HUES48 (cell line): ENCODE measurements around the gene ATF7.
"Not testable (repeated sequence)": the region's sequence is repeated elsewhere in the genome, so short reads cannot be mapped to it uniquely, and the experiment has no call there.

Source experiments
- H3K27ac ChIP-seq: one replicate; pipeline ENCODE4 v1.7.0; 2013; ENCODE audit warnings: low read depth, low read length, inconsistent platforms
- H3K27me3 ChIP-seq: 2 replicates; pipeline ENCODE4 v1.6.1; 2013; ENCODE audit warnings: mild to moderate bottlenecking, low read length; ENCODE audit not compliant: control insufficient read depth, insufficient read depth
- H3K36me3 ChIP-seq: 2 replicates; pipeline ENCODE4 v1.6.1; 2013; ENCODE audit warnings: low read length; ENCODE audit not compliant: control insufficient read depth, insufficient read depth
- H3K4me1 ChIP-seq: 2 replicates; pipeline ENCODE4 v1.6.1; 2013; ENCODE audit warnings: mild to moderate bottlenecking, low read length; ENCODE audit not compliant: control insufficient read depth, insufficient read depth
- H3K4me3 ChIP-seq: 2 replicates; pipeline ENCODE4 v1.5.1; 2013; ENCODE audit warnings: mild to moderate bottlenecking, low read depth, low read length
- H3K9ac ChIP-seq: 2 replicates; pipeline ENCODE4 v1.6.1; 2013; ENCODE audit warnings: mild to moderate bottlenecking, low read depth, low read length, moderate library complexity
- H3K9me3 ChIP-seq: 2 replicates; pipeline ENCODE4 v1.6.1; 2013; ENCODE audit warnings: low read length; ENCODE audit not compliant: control insufficient read depth, insufficient read depth

Gene ATF7

DNA sequence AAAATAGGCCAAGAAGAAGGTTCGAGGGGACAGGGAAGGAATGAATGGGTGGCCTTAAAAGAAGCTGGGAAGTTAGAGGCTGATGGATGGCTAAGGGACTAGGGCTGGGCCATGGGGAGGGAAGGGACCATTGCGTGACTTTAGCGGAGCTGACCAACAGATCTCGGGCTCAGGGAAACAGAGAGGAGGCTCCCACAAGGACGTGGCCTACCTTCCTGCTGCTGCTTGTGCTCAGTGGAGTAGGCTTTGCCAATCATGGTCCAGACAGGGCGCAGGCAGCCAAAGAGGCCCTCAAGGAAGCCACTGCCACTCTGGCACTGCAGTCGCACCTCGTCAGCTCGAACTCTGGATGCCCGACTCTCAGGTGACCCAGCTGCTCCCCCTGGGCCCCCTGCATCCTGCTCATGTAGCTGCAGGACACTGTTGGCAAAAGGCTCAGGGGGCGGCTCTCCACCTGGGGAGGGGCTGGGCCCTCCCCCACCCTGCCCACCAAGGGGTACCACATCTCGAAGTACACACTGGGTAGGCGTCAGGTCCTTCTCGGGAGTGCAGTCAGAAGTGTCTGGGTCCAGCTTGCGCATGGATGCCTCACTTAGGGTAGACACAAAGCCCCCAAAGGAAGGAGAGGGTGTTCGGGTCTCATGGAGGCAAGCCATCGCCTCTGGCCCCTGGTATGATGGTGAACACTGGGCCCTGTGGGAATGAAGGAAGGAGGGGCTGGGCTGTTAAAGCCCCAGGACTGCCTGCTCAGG lies 139.3 kb downstream of the ATF7 start:
- Histone ChIP-seq H3K4me1 (no peaks in the 10 kb centered on the region), H3K36me3 (peaks cover 49% of the 10 kb centered on the region), H3K9ac (no peak overlapping the region), H3K4me3 (no peak overlapping the region), H3K27ac (no peak overlapping the region), H3K27me3 (no peaks in the 10 kb centered on the region), H3K9me3 (no peaks in the 10 kb centered on the region)

- H3K27ac ChIP-seq: no peak overlapping the region
These were observed 140.0 kb downstream of the ATF7 start for GRCh38 chr12:53485955-53486735.

GRCh38 chr12:53484686-53485575 lies 141.3 kb downstream of the ATF7 start:
- Histone ChIP-seq H3K4me3 (no peak overlapping the region), H3K27me3 (no peaks in the 10 kb centered on the region), H3K4me1 (0 out of 2 replicates have a peak, but pooled peaks cover 2% of the 10 kb centered on the region), H3K36me3 (peaks cover 62% of the 10 kb centered on the region), H3K9ac (no peak overlapping the region), H3K27ac (no peak overlapping the region), H3K9me3 (no peaks in the 10 kb centered on the region)

More at GRCh38 chr12:53485955-53486735, 140.0 kb downstream of the ATF7 start:
- Histone ChIP-seq H3K36me3 (peaks cover 55% of the 10 kb centered on the region), H3K4me3 (no peak overlapping the region), H3K9ac (no peak overlapping the region), H3K4me1 (no peaks in the 10 kb centered on the region), H3K27me3 (no peaks in the 10 kb centered on the region), H3K9me3 (no peaks in the 10 kb centered on the region)

- Histone ChIP-seq H3K27me3 (no peaks in the 10 kb centered on the region), H3K4me1 (0 out of 2 replicates have a peak, but pooled peaks cover 4% of the 10 kb centered on the region), H3K36me3 (peaks cover 72% of the 10 kb centered on the region), H3K27ac (peak overlapping the region; percentile 61), H3K9ac (no peak overlapping the region), H3K4me3 (no peak overlapping the region), H3K9me3 (no peaks in the 10 kb centered on the region)
These were observed 142.2 kb downstream of the ATF7 start for GRCh38 chr12:53483979-53484377.

DNA sequence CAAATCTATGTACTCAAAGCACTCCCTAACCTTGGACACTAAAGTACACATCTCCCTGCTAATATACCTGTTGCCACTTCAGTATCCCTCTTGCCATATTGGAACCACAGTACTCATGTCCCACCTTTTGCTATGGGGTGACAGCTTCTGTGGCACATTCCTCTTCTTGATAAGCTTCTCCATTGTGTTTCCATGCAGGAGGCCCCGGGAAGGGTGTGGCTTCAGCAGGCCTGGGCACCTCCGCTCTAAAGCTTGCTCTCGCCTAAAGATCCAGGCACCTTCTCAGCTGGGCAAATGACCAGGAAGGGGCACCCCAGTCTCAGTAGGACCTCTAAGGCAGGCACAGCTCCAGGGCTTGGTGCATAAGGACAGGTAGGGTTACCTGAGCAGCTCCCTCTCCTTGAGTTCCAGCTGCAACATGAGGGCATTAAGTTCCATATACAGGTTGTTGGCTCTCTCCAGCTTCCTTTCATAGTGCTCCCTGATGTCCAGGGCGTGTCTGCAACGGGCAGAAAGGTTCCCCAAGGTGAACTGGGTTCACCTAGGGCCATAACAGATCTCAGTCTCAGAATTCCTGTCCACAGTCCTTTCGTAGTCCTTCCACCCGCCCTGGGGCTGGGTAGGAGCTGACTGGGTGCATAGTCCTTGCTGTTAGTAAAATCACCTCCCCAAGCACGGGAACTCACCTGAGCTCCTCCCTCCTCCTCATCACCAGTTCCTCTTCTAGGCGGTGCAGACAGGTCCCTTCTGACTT lies 142.8 kb downstream of the ATF7 start:
- Histone ChIP-seq H3K27me3 (no peaks in the 10 kb centered on the region), H3K9ac (no peak overlapping the region), H3K4me1 (0 out of 2 replicates have a peak, but pooled peaks cover 4% of the 10 kb centered on the region), H3K4me3 (no peak overlapping the region), H3K36me3 (peaks cover 78% of the 10 kb centered on the region), H3K9me3 (no peaks in the 10 kb centered on the region), H3K27ac (peak overlapping the region; percentile 61)

DNA sequence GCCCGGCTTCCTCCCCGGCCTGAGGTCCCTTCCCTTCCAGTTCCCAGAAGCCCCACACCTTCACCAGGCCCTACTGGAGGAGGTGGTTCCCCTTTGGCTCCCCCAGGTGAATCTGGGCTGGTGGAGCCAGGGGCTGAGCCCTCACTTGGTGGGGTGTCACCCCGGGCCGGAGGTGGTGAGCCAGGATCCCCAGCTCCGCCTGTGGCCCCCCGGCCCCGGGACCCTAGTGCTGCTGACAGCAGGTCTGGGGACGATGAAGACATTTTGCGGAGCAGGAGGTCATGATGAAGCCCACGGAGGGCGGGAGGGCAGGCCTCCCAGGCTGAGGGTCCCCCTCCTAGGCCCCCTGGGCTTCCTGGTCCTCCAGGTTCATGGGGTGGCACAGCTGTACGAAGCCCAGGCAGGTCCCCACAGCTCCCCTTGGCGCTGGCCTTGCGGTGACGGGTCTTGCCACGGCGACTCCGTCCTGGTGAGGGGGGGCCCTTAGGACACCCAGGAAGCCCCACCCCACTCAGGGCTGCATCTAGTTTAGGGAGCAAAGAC lies 143.5 kb downstream of the ATF7 start:
- Histone ChIP-seq H3K36me3 (peaks cover 81% of the 10 kb centered on the region), H3K9ac (no peak overlapping the region), H3K27ac (peak overlapping the region; percentile 61)

DNA sequence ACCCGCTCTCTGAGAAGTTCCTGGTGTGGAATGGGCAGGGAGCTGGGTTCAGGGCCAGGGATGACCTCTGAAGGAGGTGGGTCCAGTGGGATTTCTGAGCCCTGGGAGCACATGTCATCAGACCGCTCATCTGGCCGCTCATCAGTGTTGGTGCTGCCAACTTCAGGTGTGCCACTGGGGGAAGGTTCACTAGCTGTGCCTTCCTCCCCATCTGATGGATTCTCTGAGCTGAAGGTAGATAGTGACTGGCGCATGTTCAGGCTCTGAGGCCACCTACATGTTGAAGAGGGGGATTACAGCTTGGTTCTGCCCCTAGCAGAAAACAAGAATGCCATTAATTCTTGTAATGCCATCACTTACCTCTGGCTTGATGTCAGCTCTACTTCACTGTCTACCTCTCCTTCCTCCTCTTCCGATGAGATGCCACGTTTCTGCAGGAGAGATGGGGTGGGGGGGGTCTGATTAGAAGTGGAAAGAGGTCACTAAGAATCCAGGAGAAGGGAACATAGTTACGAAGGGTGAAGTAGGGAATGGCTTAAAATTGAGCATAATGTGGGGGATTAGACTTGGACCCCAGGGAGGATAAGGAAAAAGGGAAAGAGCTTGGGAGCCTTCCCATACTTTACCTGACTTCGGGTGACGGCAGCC lies 144.1 kb downstream of the ATF7 start:
- no peak overlapping the region for H3K4me3 ChIP-seq
- no peaks in the 10 kb centered on the region for H3K9me3 ChIP-seq
- peak overlapping the region; percentile 61 for H3K27ac ChIP-seq
- H3K9ac ChIP-seq: no peak overlapping the region
- no peaks in the 10 kb centered on the region for H3K27me3 ChIP-seq
- H3K4me1 ChIP-seq: 0 out of 2 replicates have a peak, but pooled peaks cover 4% of the 10 kb centered on the region
- H3K36me3 ChIP-seq: peaks cover 82% of the 10 kb centered on the region

More for the DNA sequence above, 143.5 kb downstream of the ATF7 start:
- Histone ChIP-seq H3K9me3 (no peaks in the 10 kb centered on the region), H3K4me1 (0 out of 2 replicates have a peak, but pooled peaks cover 4% of the 10 kb centered on the region), H3K4me3 (no peak overlapping the region), H3K27me3 (no peaks in the 10 kb centered on the region)

- H3K4me3 ChIP-seq, H3K9me3 ChIP-seq, H3K4me1 ChIP-seq, H3K27me3 ChIP-seq, H3K9ac ChIP-seq: not testable (repeated sequence)
- Histone ChIP-seq H3K36me3 (peaks cover 85% of the 10 kb centered on the region), H3K27ac (peak overlapping the region; percentile 33)
These were observed 144.7 kb downstream of the ATF7 start for GRCh38 chr12:53481458-53481857.

GRCh38 chr12:53480491-53481442 lies 145.4 kb downstream of the ATF7 start:
- H3K36me3 ChIP-seq: peaks cover 85% of the 10 kb centered on the region
- H3K27ac ChIP-seq: peak overlapping the region; percentile 26

More at GRCh38 chr12:53480491-53481442, 145.4 kb downstream of the ATF7 start:
- no peak overlapping the region for H3K9ac ChIP-seq
- H3K4me1 ChIP-seq: 0 out of 2 replicates have a peak, but pooled peaks cover 10% of the 10 kb centered on the region
- no peaks in the 10 kb centered on the region for H3K9me3 ChIP-seq
- no peak overlapping the region for H3K4me3 ChIP-seq
- no peaks in the 10 kb centered on the region for H3K27me3 ChIP-seq
